ENCODE data around the gene MACROD2.

- TF ChIP-seq POLR2A (IDR thresholded peaks at IDR 0.05) (no peak), CTCF (IDR thresholded peaks at IDR 0.05) (no peak)
These were observed 835.6 kb downstream of the MACROD2 start for GRCh38 chr20:14830899-14831298.
